Parathyroid adenoma (tissue), 2 donors: ENCODE measurements around the gene RIPOR2.

Experiments
- H2AFZ ChIP-seq: fragments of 300-600 bp; sonication (generic); one replicate; pipeline ENCODE4 v1.7.0; 2017; ENCODE audit warnings: antibody characterized with exemption, mild to moderate bottlenecking
- H3K27ac ChIP-seq: fragments of 300-600 bp; sonication (generic); one replicate; pipeline ENCODE4 v1.7.0; 2017
- H3K27me3 ChIP-seq: fragments of 300-600 bp; sonication (generic); one replicate; pipeline ENCODE4 v1.7.0; 2017; ENCODE audit warnings: low read length; ENCODE audit not compliant: control insufficient read depth, insufficient read depth
- H3K36me3 ChIP-seq: fragments of 300-600 bp; sonication (generic); one replicate; pipeline ENCODE4 v1.7.0; 2017; ENCODE audit warnings: low read length; ENCODE audit not compliant: control insufficient read depth, insufficient read depth
- H3K4me1 ChIP-seq: fragments of 300-600 bp; sonication (generic); one replicate; pipeline ENCODE4 v1.7.0; 2017; ENCODE audit warnings: control low read depth
- H3K4me2 ChIP-seq: fragments of 300-600 bp; sonication (generic); one replicate; pipeline ENCODE4 v1.7.0; 2017; ENCODE audit warnings: low read length
- H3K4me3 ChIP-seq: fragments of 300-600 bp; sonication (generic); one replicate; pipeline ENCODE4 v1.7.0; 2017; ENCODE audit warnings: low read depth, low read length
- H3K79me2 ChIP-seq: fragments of 300-600 bp; sonication (generic); one replicate; pipeline ENCODE4 v1.7.0; 2017; ENCODE audit warnings: control low read depth
- H3K9ac ChIP-seq: fragments of 300-600 bp; sonication (generic); one replicate; pipeline ENCODE4 v1.7.0; 2017; ENCODE audit warnings: mild to moderate bottlenecking
- H3K9me3 ChIP-seq: fragments of 300-600 bp; sonication (generic); one replicate; pipeline ENCODE4 v1.7.0; 2017; ENCODE audit warnings: low read length; ENCODE audit not compliant: control insufficient read depth
- CTCF ChIP-seq: fragments of 300-600 bp; sonication (generic); IDR thresholded peaks from one replicate; pipeline ENCODE4 v1.7.0; 2017; ENCODE audit warnings: antibody characterized with exemption, mild to moderate bottlenecking
- donor health status: primary hyperparathyroidism.

RIPOR2 gene

GRCh38 chr6:24923885-24924401 is 11.8 kb downstream of the RIPOR2 start:
- Histone ChIP-seq H3K4me1 (no peaks in the 10 kb centered on the region), H3K9ac (no peak overlapping the region), H3K4me3 (no peak overlapping the region), H3K9me3 (no peaks in the 10 kb centered on the region), H3K36me3 (no peaks in the 10 kb centered on the region), H2AFZ (no peak overlapping the region), H3K27me3 (no peaks in the 10 kb centered on the region), H3K4me2 (no peak overlapping the region), H3K27ac (no peak overlapping the region), H3K79me2 (no peaks in the 10 kb centered on the region)
- no peak for TF ChIP-seq CTCF

- Histone ChIP-seq H3K27me3 (no peaks in the 10 kb centered on the region), H3K36me3 (no peaks in the 10 kb centered on the region), H3K4me3 (no peak overlapping the region), H3K9me3 (no peaks in the 10 kb centered on the region), H2AFZ (no peak overlapping the region), H3K27ac (no peak overlapping the region), H3K4me2 (no peak overlapping the region), H3K4me1 (no peaks in the 10 kb centered on the region), H3K9ac (no peak overlapping the region), H3K79me2 (no peaks in the 10 kb centered on the region)
- no peak for TF ChIP-seq CTCF
Measured at GRCh38 chr6:24922814-24923213, 12.9 kb downstream of the RIPOR2 start.

- Histone ChIP-seq H2AFZ (no peak overlapping the region), H3K4me3 (no peak overlapping the region), H3K79me2 (no peaks in the 10 kb centered on the region), H3K4me2 (no peak overlapping the region), H3K27me3 (no peaks in the 10 kb centered on the region), H3K4me1 (no peaks in the 10 kb centered on the region), H3K9me3 (no peaks in the 10 kb centered on the region), H3K36me3 (no peaks in the 10 kb centered on the region), H3K9ac (no peak overlapping the region), H3K27ac (no peak overlapping the region)
- TF ChIP-seq CTCF: no peak
Measured at GRCh38 chr6:24922170-24922569, 13.6 kb downstream of the RIPOR2 start.

- Histone ChIP-seq H2AFZ (no peak overlapping the region), H3K79me2 (no peaks in the 10 kb centered on the region), H3K4me3 (no peak overlapping the region), H3K36me3 (no peaks in the 10 kb centered on the region), H3K27ac (no peak overlapping the region), H3K4me1 (no peaks in the 10 kb centered on the region), H3K4me2 (no peak overlapping the region), H3K9me3 (no peaks in the 10 kb centered on the region), H3K9ac (no peak overlapping the region), H3K27me3 (no peaks in the 10 kb centered on the region)
- no peak for TF ChIP-seq CTCF
Measured at GRCh38 chr6:24920136-24920535, 15.6 kb downstream of the RIPOR2 start.

- no peak overlapping the region for H3K9ac ChIP-seq
Measured at GRCh38 chr6:24919056-24919892, 16.5 kb downstream of the RIPOR2 start.

More at GRCh38 chr6:24919056-24919892, 16.5 kb downstream of the RIPOR2 start:
- no peak for TF ChIP-seq CTCF
- no peaks in the 10 kb centered on the region for H3K4me1 ChIP-seq
- no peaks in the 10 kb centered on the region for H3K27me3 ChIP-seq
- no peak overlapping the region for H3K4me2 ChIP-seq
- H3K9me3 ChIP-seq: no peaks in the 10 kb centered on the region
- no peak overlapping the region for H3K4me3 ChIP-seq
- no peak overlapping the region for H3K27ac ChIP-seq
- H3K36me3 ChIP-seq: no peaks in the 10 kb centered on the region
- H3K79me2 ChIP-seq: no peaks in the 10 kb centered on the region
- no peak overlapping the region for H2AFZ ChIP-seq
